Tibial nerve (tissue), 4 donors: ENCODE data around the gene NFIA. TPM values are rescaled to one million over a fixed set of nuclear protein-coding genes. Genes with fewer than 3 reads are reported as not detected.
"Not testable (repeated sequence)": the region's sequence is repeated elsewhere in the genome, so short reads cannot be mapped to it uniquely, and the experiment has no call there.

ENCODE experiments used
- DNase-seq, 2 donors: peaks; one replicate each; pipeline ENCODE4 v3.0.0-alpha.2; 2019; ENCODE audit warnings: low spot score in 2 of 2
- H3K27ac ChIP-seq, 4 donors: fragments of 200-600 bp; sonication (generic) in 3 of 4; one replicate each; pipeline ENCODE4 v1.5.1; 2017 to 2019; ENCODE audit warnings: mild to moderate bottlenecking in 1 of 4
- H3K27me3 ChIP-seq, 2 donors: fragments of 200-600 bp; sonication (generic) in 1 of 2; one replicate each; pipeline versions ENCODE4 v1.5.1 to v1.6.0; 2017 to 2019
- H3K36me3 ChIP-seq, 3 donors: fragments of 200-600 bp; sonication (generic); one replicate each; pipeline ENCODE4 v1.5.1; 2018 to 2019
- H3K4me1 ChIP-seq, 4 donors: fragments of 200-600 bp; sonication (generic) in 3 of 4; one replicate each; pipeline ENCODE4 v1.5.1; 2017 to 2019
- H3K4me3 ChIP-seq, 4 donors: fragments of 200-600 bp; sonication (generic) in 3 of 4; one replicate each; pipeline ENCODE4 v1.5.1; 2017 to 2019; ENCODE audit warnings: mild to moderate bottlenecking in 1 of 4, moderate library complexity in 1 of 4
- H3K9me3 ChIP-seq, 4 donors: fragments of 200-600 bp; sonication (generic) in 3 of 4; one replicate each; pipeline ENCODE4 v1.5.1; 2017 to 2019
- EP300 ChIP-seq, 2 donors: sonication (generic); formaldehyde crosslinking; IDR thresholded peaks; one replicate each; pipeline ENCODE4 v1.6.1; 2017; ENCODE audit warnings: antibody characterized with exemption in 2 of 2, mild to moderate bottlenecking in 1 of 2
- POLR2A ChIP-seq, 2 donors: fragments of 450-650 bp; IDR thresholded peaks; one replicate each; pipeline ENCODE4 v1.6.1; 2017; ENCODE audit warnings: antibody characterized with exemption in 2 of 2, mild to moderate bottlenecking in 2 of 2, moderate library complexity in 2 of 2
- WGBS, 2 donors: methylation state at CpG; one replicate each; pipeline ENCODE4 v1.1.5; 2018; 5-methylcytosine and 5-hydroxymethylcytosine counted together
- total RNA-seq, 4 donors: library from RNA; depleted of rRNA; stranded (reverse); fragments of >200 nt; gene quantifications; one replicate each; pipeline ENCODE4 v1.1.0, GENCODE V29; 2016
- TF ChIP-seq, protein P1 (sequence below), 5 experiments: fragments of 200-600 bp in 3 of 5; fragments of 450-650 bp in 2 of 5; sonication (generic) in 3 of 5; IDR thresholded peaks; one replicate each; pipeline ENCODE4 v1.5.1; 2016 to 2019; ENCODE audit warnings: antibody characterized with exemption in 5 of 5, mild to moderate bottlenecking in 3 of 5, moderate library complexity in 2 of 5

The NFIA gene
- total RNA-seq, 4 donors from 2014 or later: 71.2 to 81.4 (median 75.7) TPM

DNA sequence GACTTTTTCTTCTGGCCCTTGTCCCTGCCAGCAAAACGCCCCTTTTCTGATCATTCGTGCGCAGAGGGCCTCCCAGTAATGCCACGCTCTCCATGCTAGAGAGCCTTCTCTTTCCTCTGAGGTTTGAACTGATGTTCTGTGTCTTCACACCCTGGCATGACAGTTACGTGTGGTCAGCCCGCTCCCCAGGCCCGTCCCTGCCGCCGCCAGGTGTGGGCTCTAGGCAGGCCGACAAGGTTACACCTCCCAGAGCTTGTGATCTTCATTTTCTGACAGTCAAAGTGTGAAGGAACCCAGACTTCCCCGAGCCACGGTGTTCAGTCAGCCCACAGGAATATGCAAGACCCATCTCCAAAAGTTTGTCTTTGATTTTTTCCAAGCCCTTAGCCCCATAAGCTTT is 377.0 kb downstream of the NFIA start:
- H3K36me3 ChIP-seq: peaks cover 0 to 14% (median 0%) of the 10 kb centered on the region in 3 donors
- H3K9me3 ChIP-seq: no peaks in the 10 kb centered on the region
- H3K27me3 ChIP-seq: no peaks in the 10 kb centered on the region
- no peak for DNase-seq
- TF ChIP-seq POLR2A (IDR thresholded peaks at IDR 0.05): no peak
- no peak overlapping the region for H3K4me3 ChIP-seq
- 91 to 95% methylated on average over 12 of the region's 12 CpGs for WGBS, 2 donors
- H3K27ac ChIP-seq: no peak overlapping the region
- peaks cover 0 to 18% (median 0%) of the 10 kb centered on the region in 4 donors for H3K4me1 ChIP-seq

DNA sequence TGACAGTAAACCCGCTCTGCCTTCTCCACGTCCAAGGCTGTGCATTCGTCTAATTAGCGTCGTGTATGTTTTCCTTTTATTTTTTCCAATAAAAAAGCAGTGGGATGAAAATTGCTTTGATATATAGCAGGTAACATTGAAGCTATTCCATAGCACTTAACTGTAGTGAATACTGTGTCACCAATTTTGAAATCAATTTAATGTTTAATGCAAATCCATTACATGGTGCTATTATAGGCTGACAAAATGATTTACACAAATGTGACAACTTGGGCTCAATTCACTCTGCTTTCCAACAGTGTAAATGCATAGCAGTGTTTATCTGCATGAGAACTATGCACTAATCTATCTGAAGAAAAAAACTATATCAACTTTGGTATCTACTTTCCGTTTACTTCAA is 377.8 kb downstream of the NFIA start:
- Histone ChIP-seq H3K4me1 (peaks cover 0 to 15% (median 0%) of the 10 kb centered on the region in 4 donors), H3K27me3 (no peaks in the 10 kb centered on the region), H3K27ac (no peak overlapping the region), H3K36me3 (peaks cover 0 to 13% (median 0%) of the 10 kb centered on the region in 3 donors), H3K9me3 (no peaks in the 10 kb centered on the region), H3K4me3 (no peak overlapping the region)
- 86 to 93% methylated on average over 6 of the region's 6 CpGs for WGBS, 2 donors
- DNase-seq: no peak
- TF ChIP-seq, protein P1, sequence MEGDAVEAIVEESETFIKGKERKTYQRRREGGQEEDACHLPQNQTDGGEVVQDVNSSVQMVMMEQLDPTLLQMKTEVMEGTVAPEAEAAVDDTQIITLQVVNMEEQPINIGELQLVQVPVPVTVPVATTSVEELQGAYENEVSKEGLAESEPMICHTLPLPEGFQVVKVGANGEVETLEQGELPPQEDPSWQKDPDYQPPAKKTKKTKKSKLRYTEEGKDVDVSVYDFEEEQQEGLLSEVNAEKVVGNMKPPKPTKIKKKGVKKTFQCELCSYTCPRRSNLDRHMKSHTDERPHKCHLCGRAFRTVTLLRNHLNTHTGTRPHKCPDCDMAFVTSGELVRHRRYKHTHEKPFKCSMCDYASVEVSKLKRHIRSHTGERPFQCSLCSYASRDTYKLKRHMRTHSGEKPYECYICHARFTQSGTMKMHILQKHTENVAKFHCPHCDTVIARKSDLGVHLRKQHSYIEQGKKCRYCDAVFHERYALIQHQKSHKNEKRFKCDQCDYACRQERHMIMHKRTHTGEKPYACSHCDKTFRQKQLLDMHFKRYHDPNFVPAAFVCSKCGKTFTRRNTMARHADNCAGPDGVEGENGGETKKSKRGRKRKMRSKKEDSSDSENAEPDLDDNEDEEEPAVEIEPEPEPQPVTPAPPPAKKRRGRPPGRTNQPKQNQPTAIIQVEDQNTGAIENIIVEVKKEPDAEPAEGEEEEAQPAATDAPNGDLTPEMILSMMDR (IDR thresholded peaks at IDR 0.05): no peak
- TF ChIP-seq EP300 (IDR thresholded peaks at IDR 0.05) (no peak), POLR2A (IDR thresholded peaks at IDR 0.05) (no peak)

DNA sequence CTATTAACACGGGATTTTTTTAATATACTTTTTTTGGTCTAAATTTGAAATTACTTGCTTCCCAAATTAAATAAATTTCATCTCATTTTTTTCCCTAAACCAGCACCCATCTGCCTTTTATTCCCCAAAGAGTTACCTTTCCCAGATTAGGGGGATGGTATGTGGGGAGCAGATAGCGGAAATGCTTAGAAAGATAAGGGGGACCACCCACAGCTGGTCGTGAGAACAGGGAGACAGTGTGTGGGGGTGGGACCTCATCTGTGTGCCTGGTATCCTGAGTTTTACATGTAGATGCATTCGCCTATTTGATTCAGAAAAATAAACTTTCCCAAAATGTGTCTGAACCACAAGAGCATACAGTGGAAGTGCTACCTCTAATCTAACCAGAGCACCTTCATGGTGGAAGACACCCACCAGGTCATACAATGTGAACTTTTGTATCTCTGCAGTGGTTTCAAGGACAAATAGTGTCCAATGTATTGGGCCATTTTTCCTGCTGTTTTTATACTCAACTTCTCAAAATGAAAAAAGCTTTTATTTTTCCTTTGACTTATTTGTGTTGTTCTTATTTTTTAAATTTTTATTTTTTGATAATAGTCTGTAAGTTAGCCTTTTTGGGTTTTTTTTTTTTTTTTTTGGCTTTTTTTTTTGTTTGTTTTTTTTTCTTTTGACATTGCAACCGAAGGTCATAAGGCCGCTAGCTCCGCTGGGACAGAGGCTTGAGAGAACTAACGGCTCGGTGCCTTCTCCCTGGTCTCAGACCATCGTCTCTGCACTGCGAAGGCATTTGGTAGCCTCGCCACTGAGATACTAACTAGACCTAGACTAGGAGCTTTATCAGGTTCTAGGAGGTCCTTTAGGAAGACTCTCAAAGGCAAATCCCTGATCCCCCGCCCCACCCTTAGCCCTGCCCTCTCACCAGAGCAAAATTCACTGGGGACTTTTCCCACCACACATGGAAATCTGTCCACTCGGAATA is 379.3 kb downstream of the NFIA start:
- Histone ChIP-seq H3K36me3 (peaks cover 0 to 5% (median 0%) of the 10 kb centered on the region in 3 donors), H3K27ac (no peak overlapping the region), H3K4me1 (peaks cover 0 to 15% (median 0%) of the 10 kb centered on the region in 4 donors), H3K27me3 (no peaks in the 10 kb centered on the region), H3K9me3 (no peaks in the 10 kb centered on the region), H3K4me3 (no peak overlapping the region)
- no peak for DNase-seq
- 72 to 84% methylated on average over 14 of the region's 14 CpGs for WGBS, 2 donors
- TF ChIP-seq POLR2A (IDR thresholded peaks at IDR 0.05) (no peak), EP300 (IDR thresholded peaks at IDR 0.05) (no peak)
- TF ChIP-seq, protein P1 (IDR thresholded peaks at IDR 0.05): no peak

DNA sequence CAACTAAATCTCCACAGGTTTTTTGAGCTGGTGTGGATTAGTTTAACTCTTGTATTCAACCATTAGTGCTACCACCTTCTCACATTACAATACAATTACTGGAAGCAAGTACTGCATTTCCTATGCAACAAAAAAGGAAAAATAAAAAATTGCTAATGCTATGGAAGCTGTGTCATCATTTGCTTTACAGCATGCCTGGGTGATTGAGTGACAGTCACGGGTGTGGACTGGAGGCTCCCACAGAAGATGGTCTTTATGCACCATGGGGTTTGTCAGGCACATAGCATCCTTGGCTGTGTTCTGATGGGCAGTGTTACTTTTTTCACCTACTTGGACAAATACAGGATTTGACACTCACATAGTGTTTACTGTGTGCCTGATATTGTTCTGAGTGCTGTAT is 380.3 kb downstream of the NFIA start:
- H3K36me3 ChIP-seq: peaks cover 0 to 5% (median 0%) of the 10 kb centered on the region in 3 donors
- no peaks in the 10 kb centered on the region for H3K27me3 ChIP-seq
- no peak overlapping the region for H3K27ac ChIP-seq
- 92 to 96% methylated on average over 1 of the region's 1 CpG for WGBS, 2 donors
- H3K4me1 ChIP-seq: peaks cover 0 to 6% (median 0%) of the 10 kb centered on the region in 4 donors
- H3K9me3 ChIP-seq: no peaks in the 10 kb centered on the region
- TF ChIP-seq EP300 (IDR thresholded peaks at IDR 0.05): no peak
- no peak for TF ChIP-seq POLR2A (IDR thresholded peaks at IDR 0.05)
- TF ChIP-seq, protein P1 (IDR thresholded peaks at IDR 0.05): no peak
- no peak for DNase-seq
- no peak overlapping the region for H3K4me3 ChIP-seq

DNA sequence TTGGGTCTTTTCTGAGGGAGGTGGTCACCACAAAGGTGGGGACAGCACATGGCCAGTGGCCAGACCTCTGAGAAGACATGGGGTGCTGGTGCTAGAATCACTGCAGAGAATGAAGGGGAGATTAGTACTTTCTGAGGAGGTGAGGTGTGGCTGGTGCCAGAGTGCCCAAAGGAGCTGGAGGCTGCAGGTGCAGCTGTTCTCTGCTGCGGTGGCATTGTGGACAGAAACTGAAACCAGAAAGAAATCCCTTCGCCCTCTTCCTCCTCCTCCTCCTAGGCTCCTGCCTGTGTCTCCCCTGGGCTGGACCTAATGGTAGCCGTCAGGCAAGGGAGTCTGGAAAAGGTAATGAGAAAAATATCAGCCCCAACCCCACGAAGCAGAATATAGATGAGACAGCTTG is 380.9 kb downstream of the NFIA start:
- no peak overlapping the region for H3K4me3 ChIP-seq
- H3K27me3 ChIP-seq: no peaks in the 10 kb centered on the region
- TF ChIP-seq EP300 (IDR thresholded peaks at IDR 0.05): no peak
- TF ChIP-seq, protein P1 (IDR thresholded peaks at IDR 0.05): no peak
- DNase-seq: no peak
- peaks cover 0 to 5% (median 0%) of the 10 kb centered on the region in 3 donors for H3K36me3 ChIP-seq
- H3K27ac ChIP-seq: no peak overlapping the region
- H3K9me3 ChIP-seq: no peaks in the 10 kb centered on the region
- WGBS, 2 donors: 85 to 88% methylated on average over 4 of the region's 4 CpGs
- H3K4me1 ChIP-seq: peaks cover 0 to 1% (median 0%) of the 10 kb centered on the region in 4 donors

DNA sequence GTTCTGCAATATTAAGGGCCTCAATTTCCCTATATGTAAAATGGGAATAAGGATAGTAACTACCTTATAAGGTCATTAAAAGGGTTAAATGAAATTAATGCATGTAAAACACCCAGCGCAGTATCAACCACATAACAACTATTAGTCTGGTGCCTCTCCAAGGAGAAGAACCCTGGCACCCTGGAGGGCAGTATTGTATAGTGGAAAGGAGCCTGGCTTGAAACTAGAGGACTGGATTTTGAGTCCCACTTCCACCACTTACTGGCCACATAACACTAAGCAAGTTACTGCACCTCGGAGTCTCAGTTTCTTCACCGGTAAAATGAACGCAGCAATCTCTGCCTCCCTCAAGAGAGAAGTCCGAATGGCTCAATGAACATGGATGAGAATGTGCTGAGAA is 385.5 kb downstream of the NFIA start:
- H3K4me3 ChIP-seq, H3K27me3 ChIP-seq, H3K36me3 ChIP-seq, H3K27ac ChIP-seq, DNase-seq, H3K9me3 ChIP-seq, H3K4me1 ChIP-seq: not testable (repeated sequence)
- WGBS, 2 donors: 92 to 100% methylated on average over 5 of the region's 5 CpGs
